GM13977 (cell line): Measurements from ENCODE around the gene YKT6.

Source experiments
- DNase-seq: peaks from one replicate; pipeline ENCODE4 v3.0.0; 2012; ENCODE audit warnings: low spot score
- CTCF ChIP-seq: IDR thresholded peaks from 2 replicates; pipeline ENCODE4 v1.5.1; 2012; ENCODE audit warnings: mild to moderate bottlenecking, control low read depth; ENCODE audit not compliant: insufficient read depth; ENCODE audit errors: extremely low read depth, missing control alignments
- in situ Hi-C: fragments of 300-500 bp; cut with MboI; formaldehyde crosslinking; loops from one replicate; pipeline ENCODE4 v1.12.0; 2022; ENCODE audit warnings: low sequenced_read_pairs, low pct_unique_long_range_greater_than_20kb, mixed read lengths, inconsistent platforms; ENCODE audit not compliant: unreplicated experiment

Gene YKT6

GRCh38 chr7:44259547-44260457, 59.0 kb downstream of the YKT6 start:
- in situ Hi-C loops: no loop called here
- no peak for DNase-seq
- TF ChIP-seq CTCF: no peak

DNA sequence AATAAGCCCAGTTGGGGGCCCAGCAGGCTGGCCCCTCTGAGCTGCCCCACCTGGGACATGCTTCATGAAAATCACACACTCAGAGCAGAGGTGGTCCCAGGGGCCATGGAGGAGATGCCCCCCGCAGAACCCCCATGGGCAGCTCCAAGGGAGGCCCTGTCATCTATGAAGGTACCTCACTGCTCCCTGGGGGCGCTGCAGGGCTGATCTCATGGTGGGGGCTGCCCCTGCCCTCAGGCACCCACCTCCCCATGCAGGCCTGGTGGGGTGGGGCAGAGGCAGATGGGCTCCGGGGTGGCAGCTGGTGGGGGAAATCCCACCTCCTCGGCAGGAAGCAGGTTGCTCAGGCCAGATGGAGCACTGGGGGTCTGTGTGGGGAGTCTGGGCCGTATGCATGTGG, 60.5 kb downstream of the YKT6 start:
- in situ Hi-C loops: no loop called here
- DNase-seq: peak; percentile 68
- peak; percentile 49 for TF ChIP-seq CTCF

DNA sequence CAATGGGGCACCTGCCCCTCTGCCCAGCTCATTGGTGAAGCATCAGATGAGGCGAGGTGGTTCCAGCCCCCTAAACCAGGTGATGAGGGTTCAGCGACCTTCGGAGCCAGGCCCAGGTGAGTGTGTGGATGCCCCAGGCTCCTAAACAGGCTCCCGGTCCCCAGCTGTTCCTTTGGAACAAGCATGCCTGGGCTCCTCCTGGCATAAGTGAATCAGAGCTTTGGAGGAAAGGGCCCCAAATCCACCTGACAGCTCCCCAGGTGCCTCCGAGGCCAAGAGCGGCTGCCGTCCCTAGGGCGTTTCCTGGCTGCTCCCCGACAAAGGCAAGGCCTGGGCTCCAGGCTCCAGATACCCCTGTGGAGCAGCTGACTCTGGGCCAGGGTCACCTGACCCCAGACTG, 61.3 kb downstream of the YKT6 start:
- in situ Hi-C loops: no loop called here
- DNase-seq: no peak
- no peak for TF ChIP-seq CTCF

DNA sequence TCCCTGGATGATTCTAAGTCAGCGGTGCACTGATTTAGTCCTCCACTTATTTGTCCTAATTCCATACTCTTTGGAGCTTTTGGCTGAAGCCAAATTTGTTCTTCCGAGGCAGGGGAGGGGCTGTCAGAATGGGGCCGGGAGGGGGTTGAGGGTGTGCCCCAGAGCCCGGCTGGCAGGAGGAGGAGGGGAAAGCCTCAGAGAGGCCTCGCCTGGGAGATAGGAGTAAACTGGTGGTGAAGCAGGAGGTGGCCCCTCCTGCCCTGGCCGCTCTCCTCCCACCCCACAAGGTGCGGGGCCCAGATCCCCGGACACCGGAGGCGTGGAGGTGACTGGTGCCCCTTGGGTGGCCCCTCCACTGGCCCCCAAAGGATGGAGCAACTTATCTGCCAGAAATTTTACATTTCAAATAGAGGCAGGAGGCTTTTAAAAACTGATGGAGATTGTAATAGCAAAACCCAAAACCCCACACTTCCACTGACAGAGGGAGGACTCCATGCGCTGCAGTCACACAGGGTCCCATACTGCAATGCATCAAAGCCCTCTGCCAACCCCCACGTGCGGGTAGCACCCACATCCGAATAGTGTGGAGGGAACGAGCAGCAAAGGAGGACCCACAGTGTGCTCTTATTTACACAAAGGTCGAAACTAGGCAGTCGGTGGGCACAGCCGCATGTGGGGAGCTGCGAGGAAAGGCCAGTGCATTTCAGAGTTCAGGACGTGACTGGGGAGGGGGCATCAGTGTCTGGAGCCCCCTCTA, 62.7 kb downstream of the YKT6 start:
- in situ Hi-C loops: no loop called here
- no peak for TF ChIP-seq CTCF
- no peak for DNase-seq
